SK-N-SH (cell line): Measurements from ENCODE around the gene FAF2.

Experiments used
- CTCF ChIP-seq: fragments of 200-600 bp; sonication (generic); IDR thresholded peaks from 2 replicates; pipeline ENCODE4 v1.6.1; 2017; ENCODE audit warnings: antibody characterized with exemption, mild to moderate bottlenecking, moderate library complexity
- ELF1 ChIP-seq: IDR thresholded peaks from 2 replicates; pipeline ENCODE4 v1.4.0; 2012
- MAX ChIP-seq: IDR thresholded peaks from 2 replicates; pipeline ENCODE4 v1.4.0; 2012; ENCODE audit warnings: low read depth
- NFIC ChIP-seq: IDR thresholded peaks from 2 replicates; pipeline ENCODE4 v1.4.0; 2012; ENCODE audit warnings: borderline replicate concordance
- RCOR1 ChIP-seq: fragments of 150-350 bp; IDR thresholded peaks from 2 replicates; pipeline ENCODE4 v1.6.1; 2017; ENCODE audit warnings: antibody characterized with exemption, low read length
- TAF1 ChIP-seq: IDR thresholded peaks from 2 replicates; pipeline ENCODE4 v1.6.1; 2012; ENCODE audit warnings: low read depth, mild to moderate bottlenecking, low read length, moderate library complexity, borderline replicate concordance
- USF1 ChIP-seq: IDR thresholded peaks from 2 replicates; pipeline ENCODE4 v1.4.0; 2012; ENCODE audit warnings: low read depth, borderline replicate concordance
- YY1 ChIP-seq: IDR thresholded peaks from 2 replicates; pipeline ENCODE4 v1.4.0; 2012; ENCODE audit warnings: low read depth, mild to moderate bottlenecking

- TF ChIP-seq RCOR1 = no peak
- TF ChIP-seq CTCF = no peak
- TF ChIP-seq ELF1 = no peak
- no peak for TF ChIP-seq USF1
- no peak for TF ChIP-seq MAX
- no peak for TF ChIP-seq YY1
- no peak for TF ChIP-seq NFIC
- TF ChIP-seq TAF1 = no peak
Measured at GRCh38 chr5:176497852-176498251, 49.7 kb downstream of the FAF2 start.
